B cell (primary cell): ENCODE results near the gene ARMC9. TPM values are rescaled to one million over a fixed set of nuclear protein-coding genes. Genes with fewer than 3 reads are reported as not detected.

Source experiments
- ATAC-seq: fragments of 200-7000 bp; cut with Tn5 transposase; one replicate; pipeline ENCODE4 v1.10.0; 2021; ENCODE audit warnings: low read depth, mild to moderate bottlenecking, moderate number of reproducible peaks, moderate library complexity
- CTCF ChIA-PET: fragments of 350-600 bp; sonication (Branson Sonifier 250); formaldehyde crosslinking; loops from one replicate; lab custom pipeline; 2021; ENCODE audit warnings: antibody characterized with exemption, inconsistent platforms; lab: Charles Lee
- POLR2A ChIA-PET: fragments of 350-600 bp; sonication (Branson Sonifier 250); formaldehyde crosslinking; loops from one replicate; lab custom pipeline; 2021; ENCODE audit warnings: antibody characterized with exemption; lab: Charles Lee
- DNase-seq: peaks from one replicate; pipeline ENCODE4 v3.0.0; 2013
- H2AFZ ChIP-seq: 2 replicates; pipeline ENCODE4 v1.6.1; 2012; ENCODE audit warnings: mild to moderate bottlenecking, low read depth, low read length; ENCODE audit not compliant: insufficient read depth, poor library complexity, severe bottlenecking
- H3K27ac ChIP-seq, 2 donors: 1 replicate in 1 of 2; 2 replicates in 1 of 2; pipeline ENCODE4 v1.5.1; 2012 to 2013; ENCODE audit warnings: low read length in 2 of 2, mild to moderate bottlenecking in 2 of 2, moderate library complexity in 1 of 2
- H3K27me3 ChIP-seq, 4 experiments: fragments of 200-600 bp in 1 of 4; sonication (generic) in 1 of 4; replicated peaks in 1 of 4; 1 replicate in 2 of 4; 2 replicates in 2 of 4; pipeline versions ENCODE4 v1.6.1 to v1.7.0; 2013 to 2016; ENCODE audit warnings: low read length in 3 of 4, mild to moderate bottlenecking in 2 of 4, mixed read lengths in 1 of 4, moderate library complexity in 1 of 4; ENCODE audit not compliant: insufficient read depth in 4 of 4, control insufficient read depth in 3 of 4; ENCODE audit errors: control extremely low read depth in 1 of 4
- H3K36me3 ChIP-seq, 2 experiments: replicated peaks in 1 of 2; 1 replicate in 1 of 2; 2 replicates in 1 of 2; pipeline versions ENCODE4 v1.6.1 to v1.7.1; 2013; ENCODE audit warnings: low read length in 1 of 2; ENCODE audit not compliant: insufficient read depth in 2 of 2, control insufficient read depth in 1 of 2; ENCODE audit errors: control extremely low read depth in 1 of 2, extremely low read depth in 1 of 2
- H3K4me1 ChIP-seq, 2 donors: fragments of 200-600 bp in 1 of 2; sonication (generic) in 1 of 2; 1 replicate in 1 of 2; 2 replicates in 1 of 2; pipeline versions ENCODE4 v1.5.1 to v1.6.1; 2013 to 2017; ENCODE audit warnings: low read length in 2 of 2; ENCODE audit not compliant: control insufficient read depth in 2 of 2, insufficient read depth in 2 of 2
- H3K4me2 ChIP-seq: replicated peaks from 2 replicates; pipeline ENCODE3; 2012; ENCODE audit warnings: mild to moderate bottlenecking, low read depth, low read length; ENCODE audit not compliant: poor library complexity, severe bottlenecking
- H3K4me3 ChIP-seq, 5 experiments: fragments of 200-600 bp in 1 of 5; sonication (generic) in 1 of 5; 1 replicate in 3 of 5; 2 replicates in 2 of 5; pipeline versions ENCODE4 v1.5.1 to v1.7.0; 2011 to 2016; ENCODE audit warnings: low read length in 4 of 5, mild to moderate bottlenecking in 4 of 5, low read depth in 2 of 5, control low read depth in 1 of 5, moderate library complexity in 1 of 5; ENCODE audit not compliant: insufficient read depth in 1 of 5; ENCODE audit errors: control extremely low read depth in 1 of 5, extremely low read depth in 1 of 5
- H3K79me2 ChIP-seq: fragments of 200-600 bp; sonication (generic); one replicate; pipeline ENCODE4 v1.6.0; 2016; ENCODE audit warnings: low read length; ENCODE audit not compliant: control insufficient read depth, insufficient read depth
- H3K9ac ChIP-seq: fragments of 200-600 bp; sonication (generic); 2 replicates; pipeline ENCODE4 v1.6.1; 2017; ENCODE audit warnings: mild to moderate bottlenecking, low read length, moderate library complexity
- H3K9me3 ChIP-seq, 3 donors: one replicate each; pipeline versions ENCODE4 v1.6.1 to v1.7.1; 2013; ENCODE audit warnings: low read length in 2 of 3; ENCODE audit not compliant: control insufficient read depth in 2 of 3, insufficient read depth in 1 of 3; ENCODE audit errors: control extremely low read depth in 1 of 3
- H4K20me1 ChIP-seq: 2 replicates; pipeline ENCODE4 v1.6.0; 2012; ENCODE audit warnings: mild to moderate bottlenecking, low read length; ENCODE audit not compliant: insufficient read depth, control insufficient read depth, poor library complexity, severe bottlenecking
- H3K27ac Mint-ChIP-seq: one replicate; pipeline ENCODE4 v1.8.0; 2021; ENCODE audit warnings: mixed read lengths
- H3K27me3 Mint-ChIP-seq: one replicate; pipeline ENCODE4 v1.8.0; 2021; ENCODE audit warnings: mixed read lengths
- H3K4me1 Mint-ChIP-seq: one replicate; pipeline ENCODE4 v1.8.0; 2021; ENCODE audit warnings: mixed read lengths
- H3K4me3 Mint-ChIP-seq: one replicate; pipeline ENCODE4 v1.8.0; 2021; ENCODE audit warnings: mixed read lengths
- H3K9me3 Mint-ChIP-seq: one replicate; pipeline ENCODE4 v1.8.0; 2022; ENCODE audit warnings: mixed read lengths; ENCODE audit not compliant: insufficient read depth
- EZH2 ChIP-seq: IDR thresholded peaks from 2 replicates; pipeline ENCODE4 v1.6.1; 2012; ENCODE audit warnings: borderline replicate concordance, low read depth, mild to moderate bottlenecking, moderate library complexity, low read length; ENCODE audit not compliant: insufficient read depth, poor library complexity, severe bottlenecking
- WGBS: methylation state at CpG from one replicate; pipeline ENCODE4 v1.1.5; 2013; ENCODE audit warnings: missing lambda C conversion rate; ENCODE audit not compliant: insufficient coverage; 5-methylcytosine and 5-hydroxymethylcytosine counted together
- intact Hi-C: fragments of 100-400 bp; cut with micrococcal nuclease; formaldehyde crosslinking; loops from one replicate; pipeline ENCODE4 v1.10.0; 2022
- polyA plus RNA-seq: library from polyadenylated mRNA; depleted of rRNA; stranded (reverse); fragments of >200 nt; gene quantifications from 2 replicates; pipeline ENCODE4 v1.2.3, GENCODE V29; 2012
- total RNA-seq, 2 donors: library from RNA; stranded (reverse); fragments of 120-200 nt in 1 of 2; gene quantifications; 1 replicate in 1 of 2; 2 replicates in 1 of 2; pipeline versions ENCODE4 v1.2.3 to v1.2.4, GENCODE V29; 2013 to 2022
- TF ChIP-seq, protein P1 (sequence below): fragments of 200-600 bp; IDR thresholded peaks from one replicate; pipeline ENCODE4 v1.8.0; 2022; ENCODE audit warnings: antibody characterized with exemption, mild to moderate bottlenecking

Gene ARMC9
- total and polyA plus RNA-seq, 2 donors (not counting 1 experiment from before 2014, with no cell fraction given), result 0.40 to 5.4 TPM

DNA sequence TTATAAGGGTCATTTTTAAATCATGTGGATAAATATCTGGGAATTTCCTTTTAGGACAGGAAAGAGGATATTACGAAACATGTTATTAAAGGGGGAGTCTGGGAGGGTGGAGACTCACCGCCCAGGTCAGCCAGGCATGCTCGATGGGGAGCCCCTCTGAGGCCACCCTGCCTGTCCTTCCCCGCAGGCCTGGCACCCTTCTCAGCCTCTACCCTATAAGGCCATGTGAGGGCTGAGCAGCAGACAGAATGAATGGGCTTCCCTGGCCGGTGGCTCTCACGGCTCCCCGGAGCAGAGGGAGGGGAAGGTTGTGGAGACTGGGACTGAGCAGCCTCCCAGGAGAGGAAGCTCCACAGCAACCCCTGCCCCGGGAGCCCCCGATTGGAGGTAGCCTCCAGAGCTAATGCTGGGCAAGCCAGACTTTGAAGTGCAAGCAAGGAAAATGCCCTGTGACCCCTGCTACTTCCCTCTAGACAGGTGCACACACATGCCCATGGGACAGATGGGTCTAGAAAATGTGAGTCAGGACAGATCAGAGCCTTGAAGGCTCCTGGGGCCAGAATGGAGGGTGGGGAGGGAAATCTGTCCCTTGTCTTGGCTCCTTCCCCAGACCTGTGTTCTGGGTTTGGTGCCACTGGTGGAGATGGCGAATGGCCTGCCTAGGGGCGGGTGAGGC, 13.2 kb upstream of the ARMC9 start:
- no peak overlapping the region for H3K27ac Mint-ChIP-seq
- intact Hi-C loops, result no loop called here
- DNase-seq (no peak), ATAC-seq (no peak)
- H3K27me3 Mint-ChIP-seq, result peaks cover 27% of the 10 kb centered on the region
- Histone ChIP-seq H3K79me2 (no peaks in the 10 kb centered on the region), H2AFZ (no peak overlapping the region), H3K4me1 (peaks cover 6 to 12% of the 10 kb centered on the region in 2 donors), H3K27ac (no peak overlapping the region), H4K20me1 (no peaks in the 10 kb centered on the region), H3K4me2 (no peak overlapping the region), H3K9me3 (peaks cover 0 to 2% (median 0%) of the 10 kb centered on the region in 3 donors), H3K4me3 (no peak overlapping the region), H3K27me3 (peaks cover 0 to 3% (median 1%) of the 10 kb centered on the region in 4 experiments), H3K9ac (no peak overlapping the region), H3K36me3 (no peaks in the 10 kb centered on the region)
- 93% methylated on average over 10 of the region's 11 CpGs for WGBS
- TF ChIP-seq, protein P1, sequence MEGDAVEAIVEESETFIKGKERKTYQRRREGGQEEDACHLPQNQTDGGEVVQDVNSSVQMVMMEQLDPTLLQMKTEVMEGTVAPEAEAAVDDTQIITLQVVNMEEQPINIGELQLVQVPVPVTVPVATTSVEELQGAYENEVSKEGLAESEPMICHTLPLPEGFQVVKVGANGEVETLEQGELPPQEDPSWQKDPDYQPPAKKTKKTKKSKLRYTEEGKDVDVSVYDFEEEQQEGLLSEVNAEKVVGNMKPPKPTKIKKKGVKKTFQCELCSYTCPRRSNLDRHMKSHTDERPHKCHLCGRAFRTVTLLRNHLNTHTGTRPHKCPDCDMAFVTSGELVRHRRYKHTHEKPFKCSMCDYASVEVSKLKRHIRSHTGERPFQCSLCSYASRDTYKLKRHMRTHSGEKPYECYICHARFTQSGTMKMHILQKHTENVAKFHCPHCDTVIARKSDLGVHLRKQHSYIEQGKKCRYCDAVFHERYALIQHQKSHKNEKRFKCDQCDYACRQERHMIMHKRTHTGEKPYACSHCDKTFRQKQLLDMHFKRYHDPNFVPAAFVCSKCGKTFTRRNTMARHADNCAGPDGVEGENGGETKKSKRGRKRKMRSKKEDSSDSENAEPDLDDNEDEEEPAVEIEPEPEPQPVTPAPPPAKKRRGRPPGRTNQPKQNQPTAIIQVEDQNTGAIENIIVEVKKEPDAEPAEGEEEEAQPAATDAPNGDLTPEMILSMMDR, result no peak
- TF ChIP-seq EZH2, result no peak
- no peaks in the 10 kb centered on the region for H3K9me3 Mint-ChIP-seq
- CTCF ChIA-PET, result no interaction called here
- POLR2A ChIA-PET, result no interaction called here
- peaks cover 19% of the 10 kb centered on the region for H3K4me1 Mint-ChIP-seq
- no peak overlapping the region for H3K4me3 Mint-ChIP-seq

DNA sequence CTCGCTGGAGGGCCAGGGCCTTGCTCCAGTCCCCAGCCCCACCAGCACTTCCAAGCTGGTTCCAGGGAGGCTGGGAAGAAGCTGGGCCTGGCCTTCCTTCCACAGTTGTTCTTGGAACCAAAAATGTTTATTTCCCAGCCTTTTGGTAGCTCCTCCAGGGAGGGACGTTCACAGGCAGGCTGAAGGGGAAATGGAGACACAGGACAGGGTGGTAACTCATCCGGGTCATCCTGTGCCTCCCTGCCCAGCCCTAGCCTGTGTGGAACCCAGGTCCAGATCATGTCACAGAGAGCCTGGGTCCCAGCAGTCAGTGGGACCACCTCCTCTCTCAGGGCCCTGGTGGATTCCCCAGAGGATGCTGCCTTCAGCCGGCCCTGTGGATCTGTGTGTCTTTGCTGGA, 12.5 kb upstream of the ARMC9 start:
- H3K27ac Mint-ChIP-seq, result no peak overlapping the region
- POLR2A ChIA-PET, result no interaction called here
- Histone ChIP-seq H3K4me3 (no peak overlapping the region), H3K27me3 (peaks cover 0 to 9% (median 2%) of the 10 kb centered on the region in 4 experiments), H3K4me1 (peaks cover 5 to 12% of the 10 kb centered on the region in 2 donors), H3K9me3 (peaks cover 0 to 3% (median 0%) of the 10 kb centered on the region in 3 donors), H4K20me1 (no peaks in the 10 kb centered on the region), H2AFZ (no peak overlapping the region), H3K79me2 (no peaks in the 10 kb centered on the region), H3K4me2 (no peak overlapping the region), H3K36me3 (no peaks in the 10 kb centered on the region), H3K27ac (no peak overlapping the region), H3K9ac (no peak overlapping the region)
- intact Hi-C loops, result no loop called here
- CTCF ChIA-PET, result interaction anchor here (0.5 kb wide), 1 partner anchor 125 kb away, joined by 4 read pairs; no protein-coding TSS in a partner anchor
- no peaks in the 10 kb centered on the region for H3K9me3 Mint-ChIP-seq
- ATAC-seq (no peak), DNase-seq (no peak)
- no peak overlapping the region for H3K4me3 Mint-ChIP-seq
- H3K4me1 Mint-ChIP-seq, result peaks cover 16% of the 10 kb centered on the region
- TF ChIP-seq, protein P1, result no peak
- TF ChIP-seq EZH2, result no peak
- peaks cover 28% of the 10 kb centered on the region for H3K27me3 Mint-ChIP-seq
- 97% methylated on average over 3 of the region's 4 CpGs for WGBS
